NCI-H774 (cell line): ENCODE data around the gene CDKN2AIP.

Experiments
- DNase-seq: peaks from one replicate; lab custom pipeline; 2025; lab: John Stamatoyannopoulos, UW

CDKN2AIP gene

GRCh38 chr4:183495184-183495583, 50.7 kb downstream of the CDKN2AIP start:
- DNase-seq: no peak
